ENCODE results near the gene TMEM178B. TPM values are rescaled to one million over a fixed set of nuclear protein-coding genes. Genes with fewer than 3 reads are reported as not detected.

Gene TMEM178B
- total and polyA plus RNA-seq, 2 of the 4 experiments (the other 2 are of a cell fraction): under 0.01 to 0.05 TPM

DNA sequence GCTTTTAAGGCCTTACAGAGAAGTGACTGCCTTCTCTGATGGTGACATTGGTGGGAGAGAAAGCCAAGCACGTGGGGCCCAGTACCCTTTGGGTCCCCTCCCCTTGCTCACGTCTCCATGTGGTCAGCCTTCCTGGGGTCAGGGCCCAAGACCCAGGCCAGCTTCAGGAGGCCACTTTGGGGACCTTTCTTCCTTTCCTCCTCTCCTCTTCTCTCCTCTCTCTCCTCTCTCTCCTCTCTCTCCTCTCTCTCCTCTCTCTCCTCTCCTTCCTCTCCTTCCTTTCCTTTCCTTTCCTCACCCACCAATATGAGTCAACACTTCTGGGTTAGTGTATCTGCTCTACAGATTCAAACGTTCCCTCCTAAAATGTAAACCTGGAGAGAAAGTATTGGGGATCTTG lies 380.5 kb downstream of the TMEM178B start:
- in situ Hi-C loops (cut with MboI; ENCODE audit: low sequenced_read_pairs): no loop called here
- no peak overlapping the region for H3K9ac ChIP-seq (ENCODE audit: low read depth, low read length)
- H3K4ac ChIP-seq (ENCODE audit: low read depth, low read length): no peak overlapping the region
- ChIA-PET CTCF (no interaction called here), POLR2A (ENCODE audit: unreplicated experiment) (no interaction called here)
- H2BK20ac ChIP-seq (ENCODE audit: low read depth, low read length): no peak overlapping the region
- no peak overlapping the region for H2BK120ac ChIP-seq (ENCODE audit: low read depth, low read length)
- TF ChIP-seq FOS (IDR thresholded peaks at IDR 0.05; ENCODE audit: low read depth, low read length) (no peak), MXI1 (IDR thresholded peaks at IDR 0.05; ENCODE audit: borderline replicate concordance, low read depth, low read length) (no peak), SMC3 (IDR thresholded peaks at IDR 0.05; ENCODE audit: low read depth, low read length) (no peak), MAFK (IDR thresholded peaks at IDR 0.05; ENCODE audit: low read depth, low read length) (no peak), RCOR1 (IDR thresholded peaks at IDR 0.05; ENCODE audit: insufficient replicate concordance, low read length) (no peak), POLR2A (IDR thresholded peaks at IDR 0.05; ENCODE audit: low read depth, low read length) (no peak), CEBPB (IDR thresholded peaks at IDR 0.05; ENCODE audit: low read depth, low read length) (no peak), MAZ (IDR thresholded peaks at IDR 0.05; ENCODE audit: borderline replicate concordance, low read depth, low read length) (no peak), CTCF (conservative IDR thresholded peaks at IDR 0.05; ENCODE audit: low read depth, low read length) (no peak), NFE2L2 (IDR thresholded peaks at IDR 0.05; ENCODE audit: low read depth, low read length) (no peak), RFX5 (IDR thresholded peaks at IDR 0.05; ENCODE audit: low read depth, low read length) (no peak), RAD21 (IDR thresholded peaks at IDR 0.05; ENCODE audit: low read length) (no peak), CHD1 (IDR thresholded peaks at IDR 0.05; ENCODE audit: low read depth, low read length) (no peak)
- TF ChIP-seq, protein P1, sequence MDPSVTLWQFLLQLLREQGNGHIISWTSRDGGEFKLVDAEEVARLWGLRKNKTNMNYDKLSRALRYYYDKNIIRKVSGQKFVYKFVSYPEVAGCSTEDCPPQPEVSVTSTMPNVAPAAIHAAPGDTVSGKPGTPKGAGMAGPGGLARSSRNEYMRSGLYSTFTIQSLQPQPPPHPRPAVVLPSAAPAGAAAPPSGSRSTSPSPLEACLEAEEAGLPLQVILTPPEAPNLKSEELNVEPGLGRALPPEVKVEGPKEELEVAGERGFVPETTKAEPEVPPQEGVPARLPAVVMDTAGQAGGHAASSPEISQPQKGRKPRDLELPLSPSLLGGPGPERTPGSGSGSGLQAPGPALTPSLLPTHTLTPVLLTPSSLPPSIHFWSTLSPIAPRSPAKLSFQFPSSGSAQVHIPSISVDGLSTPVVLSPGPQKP (IDR thresholded peaks at IDR 0.05; ENCODE audit: borderline replicate concordance, low read depth, low read length): no peak
- TF ChIP-seq, protein P2, sequence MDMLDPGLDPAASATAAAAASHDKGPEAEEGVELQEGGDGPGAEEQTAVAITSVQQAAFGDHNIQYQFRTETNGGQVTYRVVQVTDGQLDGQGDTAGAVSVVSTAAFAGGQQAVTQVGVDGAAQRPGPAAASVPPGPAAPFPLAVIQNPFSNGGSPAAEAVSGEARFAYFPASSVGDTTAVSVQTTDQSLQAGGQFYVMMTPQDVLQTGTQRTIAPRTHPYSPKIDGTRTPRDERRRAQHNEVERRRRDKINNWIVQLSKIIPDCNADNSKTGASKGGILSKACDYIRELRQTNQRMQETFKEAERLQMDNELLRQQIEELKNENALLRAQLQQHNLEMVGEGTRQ (IDR thresholded peaks at IDR 0.05; ENCODE audit: low read depth, low read length): no peak
- H3K9me1 ChIP-seq (ENCODE audit: insufficient read depth, low read length): no peaks in the 10 kb centered on the region
- no peaks in the 10 kb centered on the region for H3K4me1 ChIP-seq (ENCODE audit: control insufficient read depth, insufficient read depth, low read length)
- H2BK15ac ChIP-seq (ENCODE audit: low read depth, low read length): no peak overlapping the region
- no peak overlapping the region for H2AK9ac ChIP-seq (replicated peaks; ENCODE audit: low read depth, low read length, poor library complexity)
- H4K5ac ChIP-seq (ENCODE audit: low read depth, low read length): no peak overlapping the region
- no peaks in the 10 kb centered on the region for H4K20me1 ChIP-seq (ENCODE audit: insufficient read depth, low read length)
- ATAC-seq (ENCODE audit: low read depth) (no peak), DNase-seq (no peak)
- no peak overlapping the region for H4K8ac ChIP-seq (ENCODE audit: low read depth in 2 of 2, low read length in 2 of 2)
- BruUV-seq (replicated peaks): no TSS peak
- no peak overlapping the region for H3K4me3 ChIP-seq (ENCODE audit: insufficient read depth, low read depth, low read length)
- no peak overlapping the region for H3K4me2 ChIP-seq (ENCODE audit: low read depth, low read length)
- no peak overlapping the region for H3K56ac ChIP-seq (ENCODE audit: extremely low read depth, insufficient read depth, low read length)
- H2AFZ ChIP-seq (replicated peaks; ENCODE audit: low read length, poor library complexity): no peak overlapping the region
- H3K27ac ChIP-seq (ENCODE audit: insufficient read depth, low read length): no peak overlapping the region
- H3K9me3 ChIP-seq (ENCODE audit: control insufficient read depth, insufficient read depth, low read length): peaks cover 4% of the 10 kb centered on the region; the same call in 1 of the 2 replicates
- H3K23ac ChIP-seq (ENCODE audit: low read depth, low read length): no peak overlapping the region
- H3K14ac ChIP-seq (replicated peaks; ENCODE audit: low read depth, low read length): no peak overlapping the region
- intact Hi-C loops (cut with micrococcal nuclease): no loop called here
- H2BK5ac ChIP-seq (ENCODE audit: low read depth, low read length, poor library complexity, severe bottlenecking): no peak overlapping the region
- H3K18ac ChIP-seq (ENCODE audit: low read depth, low read length): no peak overlapping the region
- H3K79me1 ChIP-seq (ENCODE audit: low read depth in 1 of 2, low read length in 2 of 2): no peaks in the 10 kb centered on the region
- H2AK5ac ChIP-seq (ENCODE audit: low read depth, low read length): no peak overlapping the region
- WGBS, 2 experiments (ENCODE audit: extremely low coverage in 2 of 2, insufficient read length in 1 of 2): no CpG with 5 or more reads among the region's 3 CpGs
- H3K36me3 ChIP-seq (ENCODE audit: control insufficient read depth, insufficient read depth, low read length): no peaks in the 10 kb centered on the region
- dilution Hi-C loops (cut with HindIII; ENCODE audit: low sequenced_read_pairs, unreplicated experiment): no loop called here
- no peak overlapping the region for H4K91ac ChIP-seq (ENCODE audit: insufficient read depth, low read depth, low read length)
- H3K27me3 ChIP-seq (ENCODE audit: control insufficient read depth, insufficient read depth, low read length): no peaks in the 10 kb centered on the region

Data from IMR-90 (cell line).